Transverse colon (tissue), 4 donors: ENCODE measurements around the gene NUP214. TPM values are rescaled to one million over a fixed set of nuclear protein-coding genes. Genes with fewer than 3 reads are reported as not detected.

Experiments
- DNase-seq: peaks from one replicate; pipeline ENCODE4 v3.0.0-alpha.2; 2019
- H3K27ac ChIP-seq, 4 donors: fragments of 200-600 bp; sonication (generic); 2 replicates each; pipeline ENCODE4 v1.5.1; 2016 to 2018; ENCODE audit warnings: inconsistent platforms in 4 of 4
- H3K27me3 ChIP-seq: fragments of 200-600 bp; sonication (generic); 2 replicates; pipeline ENCODE4 v1.5.1; 2017; ENCODE audit warnings: inconsistent platforms
- H3K36me3 ChIP-seq, 4 donors: fragments of 200-600 bp; sonication (generic); 2 replicates each; pipeline ENCODE4 v1.5.1; 2017 to 2019; ENCODE audit warnings: inconsistent platforms in 4 of 4
- H3K4me1 ChIP-seq, 4 donors: fragments of 200-600 bp; sonication (generic); 2 replicates each; pipeline ENCODE4 v1.5.1; 2017 to 2020; ENCODE audit warnings: inconsistent platforms in 4 of 4
- H3K4me3 ChIP-seq, 4 donors: fragments of 200-600 bp; sonication (generic); 1 replicate in 1 of 4; 2 replicates in 3 of 4; pipeline versions ENCODE4 v1.5.1 to v1.6.1; 2017 to 2019; ENCODE audit warnings: inconsistent platforms in 4 of 4
- H3K9me3 ChIP-seq, 2 donors: fragments of 200-600 bp; sonication (generic); 2 replicates each; pipeline ENCODE4 v1.5.1; 2017 to 2019; ENCODE audit warnings: inconsistent platforms in 2 of 2
- CTCF ChIP-seq, 5 experiments: fragments of 200-600 bp in 3 of 5; fragments of 450-650 bp in 2 of 5; sonication (generic) in 3 of 5; IDR thresholded peaks; 1 replicate in 2 of 5; 2 replicates in 3 of 5; pipeline ENCODE4 v1.5.1; 2016 to 2017; ENCODE audit warnings: antibody characterized with exemption in 5 of 5, inconsistent platforms in 3 of 5, mild to moderate bottlenecking in 2 of 5, moderate library complexity in 1 of 5
- EP300 ChIP-seq: sonication (generic); formaldehyde crosslinking; IDR thresholded peaks from one replicate; pipeline ENCODE4 v1.6.1; 2017; ENCODE audit warnings: antibody characterized with exemption, low read depth
- POLR2A ChIP-seq: fragments of 450-650 bp; IDR thresholded peaks from one replicate; pipeline ENCODE4 v1.6.1; 2016; ENCODE audit warnings: antibody characterized with exemption, mild to moderate bottlenecking, moderate library complexity
- POLR2AphosphoS5 ChIP-seq, 3 donors: sonication (generic); formaldehyde crosslinking; IDR thresholded peaks; one replicate each; pipeline ENCODE4 v1.6.1; 2016; ENCODE audit warnings: antibody characterized with exemption in 3 of 3
- WGBS, 2 donors: methylation state at CpG; one replicate each; pipeline ENCODE4 v1.1.5; 2018; ENCODE audit warnings: low coverage in 1 of 2; 5-methylcytosine and 5-hydroxymethylcytosine counted together
- in situ Hi-C, 4 donors: fragments of 200-750 bp; cut with MboI; loops; one replicate each; pipeline versions ENCODE4 v1.15.0 to v1.15.1; 2017; ENCODE audit warnings: low sequenced_read_pairs in 3 of 4, low pct_ligation_motif_present in 1 of 4, low pct_unique_long_range_greater_than_20kb in 1 of 4
- intact Hi-C: fragments of 100-400 bp; cut with DNase I; formaldehyde crosslinking; loops from one replicate; pipeline ENCODE4 v1.15.1; 2023; ENCODE audit warnings: low total_unique reads
- total RNA-seq, 4 donors: library from RNA; depleted of rRNA; stranded (reverse); fragments of >200 nt; gene quantifications; one replicate each; pipeline ENCODE4 v1.1.0, GENCODE V29; 2016

The NUP214 gene
- total RNA-seq, 4 donors from 2014 or later = 48.3 to 152 (median 85.9) TPM

DNA sequence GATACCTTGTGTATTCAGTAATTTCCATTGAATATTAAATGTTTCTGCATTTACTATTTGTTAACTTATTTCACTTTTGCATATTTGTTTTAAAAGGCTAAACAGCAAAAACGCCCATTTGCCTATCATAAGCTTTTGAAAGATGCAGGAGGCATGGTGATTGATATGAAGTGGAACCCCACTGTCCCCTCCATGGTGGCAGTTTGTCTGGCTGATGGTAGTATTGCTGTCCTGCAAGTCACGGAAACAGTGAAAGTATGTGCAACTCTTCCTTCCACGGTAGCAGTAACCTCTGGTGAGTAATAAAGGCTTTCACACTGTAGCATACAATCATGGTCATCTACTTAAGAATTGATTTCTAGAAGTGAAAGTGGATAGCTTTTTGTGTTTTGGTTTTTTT, 3.8 kb downstream of the NUP214 start:
- 86% methylated on average over 3 of the region's 3 CpGs for WGBS, 2 donors
- in situ Hi-C loops = no loop called here
- H3K27me3 ChIP-seq = no peaks in the 10 kb centered on the region
- H3K9me3 ChIP-seq = no peaks in the 10 kb centered on the region
- H3K4me1 ChIP-seq = peaks cover 8 to 18% (median 14%) of the 10 kb centered on the region in 4 donors
- no peak for TF ChIP-seq CTCF (IDR thresholded peaks at IDR 0.05)
- no peak for TF ChIP-seq POLR2AphosphoS5 (IDR thresholded peaks at IDR 0.05)
- TF ChIP-seq EP300 = no peak
- no peak for TF ChIP-seq POLR2A
- H3K4me3 ChIP-seq = no peak overlapping the region
- DNase-seq = no peak
- intact Hi-C loops = no loop called here
- peaks cover 0 to 64% (median 30%) of the 10 kb centered on the region in 4 donors for H3K36me3 ChIP-seq
- no peak overlapping the region for H3K27ac ChIP-seq

GRCh38 chr9:131138676-131139075, 13.3 kb downstream of the NUP214 start:
- Histone ChIP-seq H3K4me1 (no peaks in the 10 kb centered on the region), H3K36me3 (peaks cover under 1 to 87% (median 42%) of the 10 kb centered on the region in 4 donors), H3K27ac (no peak overlapping the region), H3K4me3 (no peak overlapping the region), H3K27me3 (no peaks in the 10 kb centered on the region), H3K9me3 (no peaks in the 10 kb centered on the region)
- TF ChIP-seq EP300 (no peak), POLR2AphosphoS5 (IDR thresholded peaks at IDR 0.05) (no peak), CTCF (IDR thresholded peaks at IDR 0.05) (no peak), POLR2A (no peak)
- WGBS, 2 donors = 83 to 93% methylated on average over 2 of the region's 2 CpGs
- in situ Hi-C loops (no loop called here), intact Hi-C loops (no loop called here)
- DNase-seq = no peak

- Histone ChIP-seq H3K4me1 (no peaks in the 10 kb centered on the region), H3K27ac (no peak overlapping the region), H3K9me3 (no peaks in the 10 kb centered on the region), H3K27me3 (no peaks in the 10 kb centered on the region), H3K4me3 (no peak overlapping the region), H3K36me3 (peaks cover 0 to 87% (median 42%) of the 10 kb centered on the region in 4 donors)
- no peak for DNase-seq
- in situ Hi-C loops = no loop called here
- TF ChIP-seq POLR2A (no peak), POLR2AphosphoS5 (IDR thresholded peaks at IDR 0.05) (no peak), EP300 (no peak), CTCF (IDR thresholded peaks at IDR 0.05) (no peak)
- WGBS, 2 donors = 93 to 100% methylated on average over 1 to 4 of the region's 4 CpGs
- intact Hi-C loops = no loop called here
Measured at GRCh38 chr9:131140112-131140511, 14.7 kb downstream of the NUP214 start.

DNA sequence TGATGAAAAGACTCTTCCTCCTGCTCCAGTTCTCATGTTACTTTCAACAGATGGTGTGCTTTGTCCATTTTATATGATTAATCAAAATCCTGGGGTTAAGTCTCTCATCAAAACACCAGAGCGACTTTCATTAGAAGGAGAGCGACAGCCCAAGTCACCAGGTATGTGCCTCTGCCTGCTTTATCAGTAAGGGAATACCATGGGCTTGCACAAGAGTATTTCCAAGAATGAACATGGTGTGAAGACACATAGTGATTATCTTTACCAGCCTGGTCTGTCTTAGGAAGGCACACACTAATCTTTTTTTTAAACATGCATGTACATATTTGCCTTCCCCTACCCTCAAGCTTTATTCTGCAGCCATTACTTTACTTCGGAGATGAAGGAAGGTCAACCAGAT, 15.2 kb downstream of the NUP214 start:
- TF ChIP-seq POLR2A (no peak), CTCF (IDR thresholded peaks at IDR 0.05) (no peak), POLR2AphosphoS5 (IDR thresholded peaks at IDR 0.05) (no peak), EP300 (no peak)
- intact Hi-C loops (no loop called here), in situ Hi-C loops (no loop called here)
- no peak overlapping the region for H3K27ac ChIP-seq
- H3K4me3 ChIP-seq = no peak overlapping the region
- no peak for DNase-seq
- H3K4me1 ChIP-seq = no peaks in the 10 kb centered on the region
- 94 to 97% methylated on average over 3 of the region's 3 CpGs for WGBS, 2 donors
- no peaks in the 10 kb centered on the region for H3K27me3 ChIP-seq
- peaks cover 0 to 87% (median 43%) of the 10 kb centered on the region in 4 donors for H3K36me3 ChIP-seq
- no peaks in the 10 kb centered on the region for H3K9me3 ChIP-seq
